Mammary epithelial cell (primary cell): ENCODE data around the gene COL3A1.

Experiments used
- CTCF ChIP-seq, 2 donors: IDR thresholded peaks in 1 of 2; conservative IDR thresholded peaks in 1 of 2; 2 replicates each; pipeline ENCODE4 v1.5.1; 2011 to 2012; ENCODE audit warnings: inconsistent platforms in 2 of 2, low read length in 2 of 2, mild to moderate bottlenecking in 2 of 2, control low read depth in 1 of 2, low read depth in 1 of 2; ENCODE audit not compliant: insufficient read depth in 1 of 2; ENCODE audit errors: extremely low read depth in 1 of 2
- EZH2 ChIP-seq: IDR thresholded peaks from 2 replicates; pipeline ENCODE4 v1.6.1; 2012; ENCODE audit warnings: low read length, inconsistent platforms, borderline replicate concordance

- TF ChIP-seq CTCF (conservative IDR thresholded peaks at IDR 0.05 in 1 of 2, IDR thresholded peaks at IDR 0.05 in 1 of 2; ENCODE audit: extremely low read depth in 1 of 2, insufficient read depth in 1 of 2, low read depth in 1 of 2, low read length in 2 of 2) (no peak), EZH2 (no peak)
Observed at GRCh38 chr2:188984680-188985079, 10.5 kb downstream of the COL3A1 start.
